HG02623 (cell line): ENCODE measurements around the gene DPF1.

ENCODE experiments used
- ATAC-seq: cut with Tn5 transposase; IDR thresholded peaks from one replicate; pipeline ENCODE4 v1.9.1; 2021; ENCODE audit warnings: moderate library complexity; ENCODE audit not compliant: unreplicated experiment

DPF1 gene

DNA sequence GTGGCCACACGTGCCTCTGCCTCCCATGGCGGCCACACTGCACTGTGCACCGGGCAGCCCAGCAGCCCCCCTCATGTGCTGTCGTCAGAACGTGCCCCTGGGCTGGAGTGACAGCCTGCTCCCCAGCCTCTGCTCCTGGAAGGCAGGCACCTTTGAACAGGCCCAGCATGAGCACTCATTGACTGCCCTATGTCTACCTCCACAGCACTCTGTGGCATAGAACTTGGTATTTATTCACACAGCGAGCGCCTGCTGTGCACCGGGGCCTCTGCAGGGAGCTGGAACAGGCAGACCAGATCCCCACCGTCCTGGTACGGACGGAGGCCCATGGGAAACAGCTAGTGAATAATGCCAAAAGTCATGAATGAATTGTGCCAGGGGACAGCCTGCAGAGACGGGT, 53.7 kb downstream of the DPF1 start:
- no peak for ATAC-seq

DNA sequence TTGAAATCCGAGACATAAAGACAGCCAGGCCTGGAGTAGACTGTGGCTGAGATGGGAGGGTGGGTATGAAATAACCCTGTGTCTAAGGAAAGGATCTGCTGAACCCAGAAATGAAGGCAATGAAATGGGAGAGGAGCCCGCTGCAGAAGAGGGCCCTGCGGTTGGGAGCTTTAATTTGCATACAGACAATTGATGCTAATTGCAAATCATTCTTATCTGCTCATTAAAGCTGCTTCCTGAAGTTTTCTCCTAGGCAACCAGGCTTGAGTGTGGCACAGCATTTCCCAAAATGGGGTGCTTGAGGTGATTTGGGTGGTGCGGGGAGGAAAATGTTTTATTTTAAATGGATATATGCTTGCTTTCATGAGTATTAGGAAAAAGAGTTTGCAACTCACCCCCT, 55.4 kb downstream of the DPF1 start:
- ATAC-seq, result no peak

DNA sequence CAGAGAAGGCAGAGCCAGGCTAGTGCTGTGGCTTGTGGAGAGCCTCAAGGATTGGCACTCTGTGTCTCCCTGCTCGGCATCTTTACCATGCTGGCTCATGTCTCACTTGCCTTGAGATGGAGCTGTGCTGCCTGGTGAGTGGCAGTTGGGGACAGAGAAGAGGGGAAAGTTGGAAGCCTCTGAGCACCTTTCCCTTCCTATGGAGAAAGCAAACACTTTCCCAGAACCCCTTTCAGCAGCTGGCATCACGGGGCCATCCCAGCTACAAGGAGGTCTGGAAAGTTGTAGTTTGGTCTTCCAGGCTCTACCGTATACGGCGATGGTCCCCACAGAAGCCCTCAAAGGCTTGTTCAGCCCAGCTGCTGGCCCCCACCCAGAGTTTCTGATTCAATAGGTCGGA, 58.7 kb downstream of the DPF1 start:
- ATAC-seq, result no peak

DNA sequence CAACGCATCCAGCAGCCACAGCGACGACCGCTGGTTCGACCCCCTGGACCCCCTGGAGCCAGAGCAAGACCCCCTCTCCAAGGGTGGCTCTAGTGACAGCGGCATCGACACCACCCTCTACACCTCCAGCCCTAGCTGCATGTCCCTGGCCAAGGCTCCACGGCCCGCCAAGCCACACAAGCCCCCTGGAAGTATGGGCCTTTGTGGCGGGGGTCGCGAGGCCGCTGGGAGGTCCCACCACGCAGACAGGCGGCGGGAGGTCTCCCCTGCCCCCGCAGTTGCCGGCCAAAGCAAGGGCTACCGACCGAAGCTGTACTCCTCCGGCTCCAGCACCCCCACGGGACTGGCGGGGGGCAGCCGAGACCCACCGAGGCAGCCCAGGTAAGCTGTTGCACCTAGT, 59.5 kb downstream of the DPF1 start:
- no peak for ATAC-seq

DNA sequence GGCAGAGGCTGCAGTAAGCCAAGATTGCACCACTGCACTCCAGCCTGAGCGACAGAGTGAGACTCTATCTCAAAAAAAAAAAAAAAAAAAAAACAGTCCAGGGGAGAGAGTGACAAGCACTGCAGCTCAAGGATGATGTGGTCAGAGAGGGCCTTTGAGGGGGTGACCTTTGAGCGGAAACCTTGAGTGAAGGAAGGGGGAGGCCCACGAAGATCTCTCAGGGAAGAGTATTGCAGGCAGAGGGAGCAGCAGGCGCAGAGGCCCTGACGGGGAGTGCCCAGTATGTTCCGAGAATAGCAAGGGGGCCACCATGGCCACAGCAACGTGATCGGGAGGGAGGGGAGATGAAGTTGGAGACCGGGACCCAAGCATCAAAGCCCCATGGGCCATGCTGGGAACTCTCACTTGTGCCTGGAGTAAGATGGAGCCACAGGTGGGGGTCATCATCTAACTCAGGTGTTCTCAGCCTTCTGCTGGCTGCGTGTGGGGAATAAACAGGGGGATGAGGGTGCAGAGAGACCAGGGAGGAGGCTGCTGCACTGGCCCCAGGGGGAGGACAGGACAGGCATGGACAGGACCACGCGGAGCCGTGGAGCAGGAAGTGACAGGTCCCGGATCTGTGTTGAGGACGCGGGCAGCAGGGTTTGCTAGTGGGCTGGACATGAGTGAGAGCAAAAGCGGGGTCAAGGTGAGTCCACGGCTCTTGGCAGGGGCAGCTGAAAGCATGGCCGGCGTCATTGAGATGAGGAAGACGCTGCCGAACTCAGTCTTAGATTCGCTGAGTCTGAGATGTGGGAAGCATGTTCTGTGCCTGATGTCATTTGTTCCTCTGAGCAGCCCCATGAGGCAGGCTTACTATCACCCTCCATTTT, 60.4 kb downstream of the DPF1 start:
- ATAC-seq, result no peak

DNA sequence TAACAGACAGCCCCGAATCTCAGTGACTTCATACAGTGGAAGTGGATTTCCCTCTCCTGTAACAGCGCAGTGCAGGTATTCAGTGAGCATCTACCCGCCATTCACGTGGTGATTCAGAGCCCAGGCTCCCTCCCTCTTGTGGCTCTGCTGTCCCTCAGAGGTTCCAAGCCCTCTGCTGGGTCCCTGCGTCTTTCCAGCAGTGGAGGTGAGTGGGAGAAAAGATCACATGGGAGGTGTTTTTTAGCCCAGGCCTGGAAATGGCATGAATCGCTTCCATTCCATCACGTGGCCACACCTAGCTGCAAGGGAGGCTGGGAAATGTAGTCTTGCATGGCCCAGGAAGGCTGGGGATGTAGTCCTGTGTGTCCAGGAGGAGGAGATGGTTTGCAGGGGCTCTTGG, 61.4 kb downstream of the DPF1 start:
- ATAC-seq, result no peak

DNA sequence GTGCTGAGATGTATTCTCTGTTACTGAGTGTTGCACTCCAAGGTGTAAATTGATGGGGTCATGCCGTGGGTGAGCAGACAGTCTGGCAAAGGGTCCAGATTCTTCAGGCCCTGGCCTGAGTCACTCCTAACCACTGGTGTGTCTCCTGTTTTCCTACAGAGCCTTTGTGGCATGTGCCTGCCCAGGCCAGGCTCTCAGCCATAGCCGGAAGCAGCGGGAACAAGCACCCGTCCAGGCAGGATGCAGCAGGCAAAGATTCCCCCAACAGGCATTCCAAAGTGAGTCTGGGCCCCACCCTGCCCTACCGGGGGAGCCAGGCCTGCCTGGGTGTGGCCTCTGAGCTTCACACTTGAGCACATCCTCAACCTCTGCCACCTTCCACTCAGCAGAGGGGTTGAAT, 61.9 kb downstream of the DPF1 start:
- no peak for ATAC-seq
